Activated naive CD4-positive, alpha-beta T cell treated with anti-CD3 and anti-CD28 coated beads, Interleukin-2, amount 10 ng/mL, durations not matched to agents 7 days and 5 days (primary cell): ENCODE data around the gene TRIM54.
A peak's percentile ranks its signal among the peaks of the same experiment; 100 is the strongest.

Source experiments
- CTCF ChIA-PET: fragments of 350-600 bp; sonication (Branson Sonifier 250); formaldehyde crosslinking; loops from one replicate; lab custom pipeline; 2021; ENCODE audit warnings: antibody characterized with exemption; lab: Charles Lee
- DNase-seq: peaks from one replicate; pipeline ENCODE4 v3.0.0-alpha.2; 2020
- H3K27ac Mint-ChIP-seq: one replicate; pipeline ENCODE4 v1.8.0; 2021; ENCODE audit warnings: mild to moderate bottlenecking, moderate library complexity, mixed read lengths
- H3K27me3 Mint-ChIP-seq: one replicate; pipeline ENCODE4 v1.8.0; 2021; ENCODE audit warnings: mild to moderate bottlenecking, mixed read lengths
- H3K36me3 Mint-ChIP-seq: one replicate; pipeline ENCODE4 v1.8.0; 2021; ENCODE audit warnings: mixed read lengths
- H3K4me1 Mint-ChIP-seq: one replicate; pipeline ENCODE4 v1.8.0; 2021; ENCODE audit warnings: mixed read lengths
- H3K4me3 Mint-ChIP-seq: one replicate; pipeline ENCODE4 v1.8.0; 2021; ENCODE audit warnings: mild to moderate bottlenecking, moderate library complexity, mixed read lengths
- H3K9me3 Mint-ChIP-seq: one replicate; pipeline ENCODE4 v1.8.0; 2021; ENCODE audit warnings: mixed read lengths

The TRIM54 gene

GRCh38 chr2:27281855-27282559 lies at the start of gene TRIM54:
TRIM54 (plus strand) TSS chr2:27282429; CDS start chr2:27282732, 303 bp downstream.
- peak within 1 kb of the TSS; percentile 47 for H3K27ac Mint-ChIP-seq
- CTCF ChIA-PET, result interaction anchor here (0.8 to 5.2 kb wide), 9 partner anchors 9 to 320 kb away, joined by 3 to 42 read pairs (median 6); no protein-coding TSS in a partner anchor
- H3K4me1 Mint-ChIP-seq, result peaks cover 4% of the 10 kb centered on the region
- no peak for DNase-seq
- no peak within 1 kb of the TSS for H3K4me3 Mint-ChIP-seq
- no peaks in the 10 kb centered on the region for H3K36me3 Mint-ChIP-seq
- no peaks in the 10 kb centered on the region for H3K9me3 Mint-ChIP-seq
- H3K27me3 Mint-ChIP-seq, result peaks cover 54% of the 10 kb centered on the region

- peaks cover 57% of the 10 kb centered on the region for H3K36me3 Mint-ChIP-seq
- CTCF ChIA-PET, result interaction anchor here (0.5 to 1.4 kb wide), 3 partner anchors 9 to 69 kb away, joined by 3 read pairs; no protein-coding TSS in a partner anchor
- H3K27me3 Mint-ChIP-seq, result no peaks in the 10 kb centered on the region
- no peak overlapping the region for H3K27ac Mint-ChIP-seq
- no peaks in the 10 kb centered on the region for H3K9me3 Mint-ChIP-seq
- H3K4me3 Mint-ChIP-seq, result no peak overlapping the region
- no peak for DNase-seq
- H3K4me1 Mint-ChIP-seq, result no peaks in the 10 kb centered on the region
Observed at GRCh38 chr2:27233341-27233740, 48.9 kb upstream of the TRIM54 start.

- H3K27ac Mint-ChIP-seq, result no peak overlapping the region
- H3K4me1 Mint-ChIP-seq, result no peaks in the 10 kb centered on the region
- peaks cover 67% of the 10 kb centered on the region for H3K36me3 Mint-ChIP-seq
- no peaks in the 10 kb centered on the region for H3K27me3 Mint-ChIP-seq
- DNase-seq, result no peak
- H3K4me3 Mint-ChIP-seq, result no peak overlapping the region
- H3K9me3 Mint-ChIP-seq, result no peaks in the 10 kb centered on the region
- CTCF ChIA-PET, result no interaction called here
Observed at GRCh38 chr2:27236136-27236535, 46.1 kb upstream of the TRIM54 start.

GRCh38 chr2:27236626-27237025 lies 45.6 kb upstream of the TRIM54 start:
- Mint-ChIP-seq H3K27ac (no peak overlapping the region), H3K36me3 (peaks cover 67% of the 10 kb centered on the region), H3K4me1 (no peaks in the 10 kb centered on the region), H3K9me3 (no peaks in the 10 kb centered on the region), H3K27me3 (no peaks in the 10 kb centered on the region), H3K4me3 (no peak overlapping the region)
- CTCF ChIA-PET, result no interaction called here
- DNase-seq, result no peak

- Mint-ChIP-seq H3K9me3 (no peaks in the 10 kb centered on the region), H3K27me3 (no peaks in the 10 kb centered on the region), H3K4me3 (no peak overlapping the region), H3K4me1 (peaks cover 7% of the 10 kb centered on the region), H3K27ac (no peak overlapping the region), H3K36me3 (peaks cover 66% of the 10 kb centered on the region)
- CTCF ChIA-PET, result no interaction called here
- DNase-seq, result no peak
Observed at GRCh38 chr2:27237341-27237945, 44.8 kb upstream of the TRIM54 start.

GRCh38 chr2:27238976-27239375 lies 43.3 kb upstream of the TRIM54 start:
- DNase-seq, result no peak
- Mint-ChIP-seq H3K4me3 (no peak overlapping the region), H3K27me3 (no peaks in the 10 kb centered on the region), H3K4me1 (peaks cover 7% of the 10 kb centered on the region), H3K9me3 (no peaks in the 10 kb centered on the region), H3K36me3 (peaks cover 58% of the 10 kb centered on the region), H3K27ac (no peak overlapping the region)
- CTCF ChIA-PET, result no interaction called here

- CTCF ChIA-PET, result interaction anchor here (1.6 kb wide), 1 partner anchor 71 kb away, joined by 5 read pairs; no protein-coding TSS in a partner anchor
- H3K9me3 Mint-ChIP-seq, result no peaks in the 10 kb centered on the region
- peaks cover 57% of the 10 kb centered on the region for H3K36me3 Mint-ChIP-seq
- H3K4me1 Mint-ChIP-seq, result peaks cover 7% of the 10 kb centered on the region
- H3K27ac Mint-ChIP-seq, result no peak overlapping the region
- H3K27me3 Mint-ChIP-seq, result no peaks in the 10 kb centered on the region
- H3K4me3 Mint-ChIP-seq, result no peak overlapping the region
- no peak for DNase-seq
Observed at GRCh38 chr2:27240406-27240805, 41.8 kb upstream of the TRIM54 start.

- CTCF ChIA-PET, result interaction anchor here (0.7 to 1.6 kb wide), 2 partner anchors 9 to 72 kb away, joined by 3 to 5 read pairs; no protein-coding TSS in a partner anchor
- H3K27ac Mint-ChIP-seq, result no peak overlapping the region
- no peak overlapping the region for H3K4me3 Mint-ChIP-seq
- no peak for DNase-seq
- peaks cover 7% of the 10 kb centered on the region for H3K4me1 Mint-ChIP-seq
- no peaks in the 10 kb centered on the region for H3K27me3 Mint-ChIP-seq
- no peaks in the 10 kb centered on the region for H3K9me3 Mint-ChIP-seq
- H3K36me3 Mint-ChIP-seq, result peaks cover 46% of the 10 kb centered on the region
Observed at GRCh38 chr2:27241761-27242613, 40.2 kb upstream of the TRIM54 start.

- Mint-ChIP-seq H3K4me1 (peaks cover 7% of the 10 kb centered on the region), H3K36me3 (peaks cover 41% of the 10 kb centered on the region), H3K27me3 (peaks cover 3% of the 10 kb centered on the region), H3K4me3 (no peak overlapping the region), H3K27ac (peak overlapping the region; percentile 37), H3K9me3 (no peaks in the 10 kb centered on the region)
- DNase-seq, result no peak
- CTCF ChIA-PET, result interaction anchor here (0.7 kb wide), 1 partner anchor 10 kb away, joined by 3 read pairs; no protein-coding TSS in a partner anchor
Observed at GRCh38 chr2:27242614-27242951, 39.6 kb upstream of the TRIM54 start.

GRCh38 chr2:27243391-27244130 lies 38.7 kb upstream of the TRIM54 start:
- Mint-ChIP-seq H3K4me1 (peaks cover 7% of the 10 kb centered on the region), H3K4me3 (no peak overlapping the region), H3K36me3 (peaks cover 32% of the 10 kb centered on the region), H3K27me3 (peaks cover 5% of the 10 kb centered on the region), H3K27ac (no peak overlapping the region), H3K9me3 (no peaks in the 10 kb centered on the region)
- CTCF ChIA-PET, result interaction anchor here (1.1 kb wide), 1 partner anchor 61 kb away, joined by 3 read pairs; no protein-coding TSS in a partner anchor
- DNase-seq, result no peak

GRCh38 chr2:27245116-27245515 lies 37.1 kb upstream of the TRIM54 start:
- Mint-ChIP-seq H3K27ac (no peak overlapping the region), H3K36me3 (peaks cover 30% of the 10 kb centered on the region), H3K4me1 (peaks cover 7% of the 10 kb centered on the region), H3K9me3 (no peaks in the 10 kb centered on the region), H3K4me3 (no peak overlapping the region), H3K27me3 (peaks cover 13% of the 10 kb centered on the region)
- CTCF ChIA-PET, result no interaction called here
- no peak for DNase-seq

GRCh38 chr2:27245626-27246025 lies 36.6 kb upstream of the TRIM54 start:
- no peak overlapping the region for H3K27ac Mint-ChIP-seq
- no peak overlapping the region for H3K4me3 Mint-ChIP-seq
- H3K36me3 Mint-ChIP-seq, result peaks cover 25% of the 10 kb centered on the region
- DNase-seq, result no peak
- no peaks in the 10 kb centered on the region for H3K9me3 Mint-ChIP-seq
- CTCF ChIA-PET, result no interaction called here
- H3K27me3 Mint-ChIP-seq, result peaks cover 18% of the 10 kb centered on the region
- peaks cover 7% of the 10 kb centered on the region for H3K4me1 Mint-ChIP-seq

- CTCF ChIA-PET, result interaction anchor here (2.4 to 4.4 kb wide), 2 partner anchors 32 to 55 kb away, joined by 10 to 42 read pairs; partner anchors contain the start of gene TRIM54
- peaks cover 34% of the 10 kb centered on the region for H3K27me3 Mint-ChIP-seq
- no peak overlapping the region for H3K4me3 Mint-ChIP-seq
- H3K27ac Mint-ChIP-seq, result no peak overlapping the region
- no peaks in the 10 kb centered on the region for H3K9me3 Mint-ChIP-seq
- H3K36me3 Mint-ChIP-seq, result peaks cover 8% of the 10 kb centered on the region
- H3K4me1 Mint-ChIP-seq, result no peaks in the 10 kb centered on the region
- DNase-seq, result no peak
Observed at GRCh38 chr2:27247893-27248292, 34.3 kb upstream of the TRIM54 start.
